Stimulated activated CD8-positive, alpha-beta memory T cell treated with anti-CD3 and anti-CD28 coated beads, Interleukin-12 subunit alpha, Interleukin-12 subunit beta, amount 100 ng/mL, for 1 hour (primary cell): ENCODE results near the gene ZBTB20.

Experiments used
- DNase-seq: peaks from one replicate; pipeline ENCODE4 v3.0.0-alpha.2; 2020; ENCODE audit warnings: low read depth

The ZBTB20 gene

DNA sequence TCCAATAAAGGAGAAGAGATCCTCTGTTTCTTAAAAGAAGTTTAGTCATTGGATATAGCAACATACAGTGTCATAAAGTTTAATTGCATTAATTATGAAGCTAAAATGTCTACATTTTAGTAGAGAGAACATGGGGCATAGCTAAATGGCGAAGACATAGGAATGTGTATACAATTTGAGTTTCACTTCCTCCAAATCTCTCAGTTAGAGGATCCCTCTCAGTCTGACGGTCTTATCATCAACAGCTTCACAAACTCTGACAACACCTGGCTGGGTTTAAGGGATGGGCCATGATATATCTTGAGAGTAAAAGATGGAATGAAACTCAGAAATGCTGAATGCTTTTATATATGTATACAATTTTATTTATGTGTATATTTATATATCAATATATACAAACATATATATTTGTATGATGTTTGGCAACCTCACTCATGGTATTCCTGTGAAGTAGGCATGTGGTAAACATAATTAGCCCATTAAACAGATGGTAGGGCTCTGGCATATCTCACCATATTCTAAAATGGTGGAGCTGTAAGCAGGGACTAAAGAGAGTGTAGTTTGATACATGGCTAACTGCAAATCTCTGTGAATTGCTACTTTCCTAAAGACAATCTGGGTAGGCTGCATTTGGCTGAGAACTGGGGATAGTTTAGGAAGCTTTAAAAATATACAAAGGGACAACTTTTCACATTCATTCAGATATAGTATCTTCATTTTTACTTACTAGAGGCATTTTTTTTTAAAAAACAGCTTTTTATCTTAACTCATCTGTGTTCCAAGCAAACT is 741.7 kb downstream of the ZBTB20 start:
- DNase-seq: no peak

GRCh38 chr3:114404590-114404989 is 742.5 kb downstream of the ZBTB20 start:
- no peak for DNase-seq

DNA sequence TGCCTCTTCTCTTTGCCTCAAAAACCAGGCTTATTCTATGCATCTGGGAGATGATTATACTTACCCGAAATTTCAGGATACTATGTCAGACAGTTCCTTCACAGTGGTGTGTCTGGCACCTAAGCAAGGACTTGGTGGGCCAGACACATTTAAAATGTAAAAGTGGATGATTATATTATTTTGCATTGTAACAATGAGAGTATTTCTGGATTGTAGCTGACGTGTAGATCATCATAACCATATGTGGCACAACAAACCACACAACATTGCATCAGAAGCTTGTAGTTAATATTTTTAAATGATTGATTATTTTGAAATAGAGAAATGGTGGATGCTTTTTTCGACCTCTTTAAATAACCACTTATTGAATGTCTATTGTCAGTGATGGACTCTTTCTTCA is 744.2 kb downstream of the ZBTB20 start:
- no peak for DNase-seq

DNA sequence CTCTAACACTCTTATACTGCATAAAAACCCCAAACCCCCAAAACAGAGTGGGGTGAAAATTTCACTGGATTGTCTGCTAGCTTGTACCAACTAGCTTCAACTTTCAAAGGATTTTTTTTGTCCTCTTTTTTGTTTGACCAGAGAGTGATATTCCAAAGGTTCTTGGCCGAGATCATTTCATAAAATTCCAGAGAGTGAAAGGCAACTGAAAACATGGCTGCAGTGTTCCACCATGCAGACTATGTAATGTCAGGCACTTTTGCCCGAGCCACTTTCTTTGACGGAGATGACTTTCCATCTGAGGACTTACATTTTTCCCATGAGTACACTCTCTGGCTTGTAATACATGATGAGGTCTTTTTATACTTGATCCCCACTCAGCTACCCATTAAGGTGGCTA is 745.7 kb downstream of the ZBTB20 start:
- no peak for DNase-seq

GRCh38 chr3:114400371-114400770 is 746.7 kb downstream of the ZBTB20 start:
- DNase-seq: no peak

DNA sequence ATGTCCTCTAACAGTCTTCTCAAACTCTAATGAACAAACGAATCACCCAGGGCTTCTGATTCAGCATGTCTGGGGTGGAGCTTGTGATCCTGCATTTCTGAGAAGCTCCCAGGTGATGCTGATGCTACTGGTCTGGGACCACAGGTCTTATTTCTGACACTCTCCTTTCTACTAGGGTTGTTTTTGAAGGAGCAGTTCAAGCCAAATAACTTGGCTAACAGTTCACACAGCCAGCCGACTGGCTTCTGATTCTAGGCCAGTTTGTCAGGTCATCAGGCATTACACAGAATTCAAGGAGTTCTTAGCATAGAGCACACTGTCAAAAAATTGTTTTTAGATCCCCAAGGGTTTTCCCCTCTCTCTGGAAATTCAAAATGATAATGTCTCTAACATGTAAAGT is 752.5 kb downstream of the ZBTB20 start:
- no peak for DNase-seq

DNA sequence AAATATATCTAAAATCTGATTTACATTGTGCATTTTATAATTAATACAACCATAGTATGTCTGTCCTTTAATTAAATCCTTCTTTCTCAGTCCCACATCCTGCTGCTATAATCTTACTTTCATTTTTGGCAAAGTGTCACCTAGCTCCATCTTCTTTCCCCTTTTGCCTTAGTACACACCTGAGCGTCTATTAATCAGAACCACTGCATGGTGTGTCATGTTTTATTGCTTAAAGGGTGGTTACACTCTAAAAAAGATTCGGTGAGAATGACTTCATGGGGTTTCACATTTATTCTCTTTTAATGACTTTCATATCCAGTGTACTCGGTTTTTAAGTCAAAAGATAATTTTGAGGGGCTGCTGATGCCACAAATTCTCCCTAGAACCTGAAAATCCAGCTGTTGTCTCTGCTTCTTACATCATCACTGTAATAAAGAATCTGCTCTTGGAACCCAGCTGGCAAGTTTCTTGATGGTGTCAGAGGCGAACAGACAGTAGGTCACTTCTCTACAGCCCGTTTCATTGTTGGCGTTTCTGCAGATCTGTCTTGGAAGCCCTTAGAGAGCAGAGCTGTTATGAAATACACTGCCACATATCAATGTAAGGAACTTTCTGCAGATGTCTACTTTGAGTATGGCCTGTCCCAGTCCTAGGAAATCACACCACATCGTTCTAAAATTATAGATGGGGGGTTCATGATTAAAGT is 753.6 kb downstream of the ZBTB20 start:
- DNase-seq: no peak

DNA sequence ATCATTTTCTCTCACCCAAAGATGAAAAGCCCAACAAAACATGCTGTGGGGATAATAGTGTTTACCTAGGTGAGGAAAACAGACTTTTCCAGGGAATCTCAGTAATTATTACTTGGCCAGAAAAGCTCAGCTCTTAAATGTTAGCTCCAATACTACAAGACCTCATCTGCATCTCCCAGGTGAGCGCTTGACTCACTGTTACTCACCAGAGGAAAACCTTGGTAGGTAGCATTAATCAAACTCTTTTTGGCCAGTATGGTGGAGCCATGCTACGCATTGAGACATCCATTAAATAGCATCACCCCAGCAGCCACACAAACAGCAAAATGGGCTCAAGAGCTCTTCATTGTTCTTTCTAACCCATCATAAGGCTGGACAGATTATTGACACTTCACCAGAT is 754.3 kb downstream of the ZBTB20 start:
- no peak for DNase-seq

DNA sequence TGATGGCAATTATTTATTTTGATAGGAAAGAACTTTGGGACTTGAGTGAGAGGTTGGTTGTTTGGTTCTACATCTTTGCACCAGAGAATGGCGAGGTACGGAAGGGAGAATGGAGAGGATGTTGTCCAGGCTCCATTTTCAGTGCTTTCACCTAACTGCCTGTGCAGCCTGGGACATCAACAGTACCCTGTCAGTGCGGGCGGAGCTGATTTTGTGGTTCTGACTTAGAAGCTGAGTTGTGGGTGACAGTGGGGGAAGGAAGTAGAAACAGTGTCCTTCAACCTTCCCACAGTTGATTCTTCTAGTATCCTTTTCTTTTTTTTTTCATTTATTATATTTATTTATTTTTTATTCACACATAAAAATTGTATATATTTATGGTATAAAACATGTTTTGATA is 757.9 kb downstream of the ZBTB20 start:
- DNase-seq: no peak

DNA sequence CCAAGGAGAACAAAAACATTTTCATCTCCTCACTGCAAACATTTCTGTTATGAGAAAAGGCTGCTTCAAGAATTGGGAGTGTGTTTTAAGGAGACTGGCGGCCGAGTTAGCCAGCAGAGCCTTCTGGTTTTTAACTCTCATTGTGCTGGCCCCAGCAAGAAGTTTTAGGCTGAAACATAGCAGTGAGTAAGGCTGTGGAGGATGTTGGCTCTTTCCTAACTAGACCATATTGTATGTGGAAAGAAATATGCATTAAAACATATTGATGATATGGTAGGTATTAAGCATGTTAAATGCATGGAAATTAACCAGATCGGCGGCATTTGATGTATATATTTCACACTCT is 762.6 kb downstream of the ZBTB20 start:
- DNase-seq: no peak

DNA sequence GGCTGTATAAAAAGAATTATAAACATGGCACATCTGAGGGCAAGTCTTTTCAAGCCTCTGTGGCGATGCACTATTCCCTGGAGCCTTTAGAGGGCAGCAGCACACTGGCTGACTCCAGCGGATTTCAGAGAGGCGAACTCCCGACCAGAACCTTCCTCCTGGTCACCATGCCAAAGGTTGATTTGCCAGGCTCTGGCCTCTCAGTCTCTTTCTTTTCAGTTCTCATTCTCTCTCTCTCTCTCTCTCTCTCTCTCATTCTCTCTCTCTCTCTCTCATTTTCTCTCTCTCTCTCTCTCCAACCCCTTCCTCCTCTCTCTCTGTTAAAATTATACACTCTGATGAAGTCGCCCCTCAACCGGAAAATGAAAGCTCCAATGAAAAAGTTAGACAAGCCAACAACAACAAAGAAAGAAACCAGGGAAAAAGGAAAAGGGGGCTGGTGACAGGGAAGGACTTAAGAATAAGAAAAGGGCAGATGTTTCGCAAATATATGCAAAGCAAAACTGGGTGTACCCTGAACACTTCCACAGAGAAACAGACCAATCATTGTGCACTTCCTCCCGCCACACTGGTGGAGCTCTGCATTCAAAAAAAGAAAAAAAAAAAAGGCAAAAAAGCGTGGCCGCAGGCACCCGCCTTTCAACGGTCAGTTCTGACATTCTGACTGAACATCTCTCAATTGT is 763.1 kb downstream of the ZBTB20 start:
- peak; percentile 35 for DNase-seq

GRCh38 chr3:114380233-114380651 is 766.8 kb downstream of the ZBTB20 start:
- DNase-seq: no peak

GRCh38 chr3:114379266-114379665 is 767.8 kb downstream of the ZBTB20 start:
- no peak for DNase-seq

- no peak for DNase-seq
Observed at GRCh38 chr3:114378760-114379159, 768.3 kb downstream of the ZBTB20 start.

DNA sequence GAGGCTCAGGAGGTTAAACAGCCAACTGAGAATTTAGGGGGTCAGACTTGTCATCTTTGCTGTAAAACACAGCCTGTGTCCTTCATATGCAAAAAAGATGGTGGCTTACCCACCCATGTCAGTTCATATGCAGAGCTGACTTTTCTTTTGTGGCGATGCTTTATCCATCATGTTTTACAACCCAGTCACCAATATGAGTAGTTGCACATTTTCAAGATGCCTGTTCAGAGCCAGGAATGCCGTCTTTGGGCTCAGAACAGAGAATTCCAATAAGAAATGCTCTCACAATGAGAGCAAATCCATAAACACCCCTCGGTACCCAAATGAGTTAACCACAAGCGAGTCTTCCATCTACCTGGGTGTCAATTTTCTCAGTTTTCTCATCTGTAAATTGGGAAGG is 769.7 kb downstream of the ZBTB20 start:
- no peak for DNase-seq

DNA sequence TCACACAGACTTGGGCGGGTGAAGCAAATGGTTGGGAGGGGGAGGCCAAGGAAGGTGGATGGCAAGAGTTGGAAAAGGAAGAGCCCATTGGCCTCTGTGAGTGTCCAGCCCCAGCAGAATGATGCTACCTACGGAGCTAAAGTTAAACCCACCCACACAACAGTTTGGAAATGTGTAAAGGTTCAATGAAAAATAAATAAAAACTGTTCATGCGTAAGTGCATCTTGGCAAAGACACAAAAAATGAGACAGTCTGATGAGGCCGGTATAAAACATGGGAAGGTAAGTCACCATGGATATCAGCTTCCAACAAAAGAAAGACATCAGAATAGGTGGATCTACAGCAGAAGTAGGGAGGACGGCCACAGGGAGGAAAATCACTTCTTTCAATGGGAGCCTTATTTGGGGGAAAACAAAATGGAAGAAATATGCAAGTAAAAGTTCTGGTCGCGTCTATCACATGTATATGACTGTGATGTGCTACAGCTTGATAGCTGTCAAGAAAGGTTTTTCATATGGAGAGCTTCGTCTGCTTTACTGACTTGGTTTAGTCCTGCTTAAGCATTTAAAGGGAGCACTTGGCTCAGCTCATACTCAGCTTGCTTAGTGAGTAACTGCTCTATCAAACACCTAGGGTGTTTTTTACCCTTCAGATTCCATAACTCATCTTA is 770.4 kb downstream of the ZBTB20 start:
- DNase-seq: no peak

GRCh38 chr3:114375608-114376421 is 771.3 kb downstream of the ZBTB20 start:
- DNase-seq: no peak

DNA sequence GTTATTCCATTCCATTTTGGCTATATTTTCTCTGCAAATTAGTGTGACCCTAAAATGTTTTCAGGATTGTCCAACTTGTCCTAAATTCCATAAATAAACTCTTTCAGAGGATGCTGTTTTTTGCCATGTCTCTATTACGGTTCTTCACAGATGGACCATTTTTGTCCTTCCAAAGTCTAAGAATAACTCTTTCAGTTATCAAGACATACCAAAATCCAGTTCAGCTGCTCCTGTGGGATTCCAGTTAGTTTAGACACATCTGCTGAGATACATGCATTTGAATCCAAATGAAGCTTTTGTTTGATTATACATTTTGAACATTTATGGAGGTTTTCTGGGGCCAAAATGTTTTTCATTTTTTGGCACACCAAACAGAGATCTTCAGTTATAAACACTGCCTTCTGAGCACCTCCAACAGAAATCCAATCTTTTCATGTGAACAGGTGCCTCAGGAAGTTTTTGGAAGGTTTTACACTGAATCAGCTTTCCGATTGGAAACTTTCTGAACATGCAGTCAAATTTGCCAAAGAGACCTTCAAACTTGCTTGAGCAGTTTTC is 772.6 kb downstream of the ZBTB20 start:
- no peak for DNase-seq

DNA sequence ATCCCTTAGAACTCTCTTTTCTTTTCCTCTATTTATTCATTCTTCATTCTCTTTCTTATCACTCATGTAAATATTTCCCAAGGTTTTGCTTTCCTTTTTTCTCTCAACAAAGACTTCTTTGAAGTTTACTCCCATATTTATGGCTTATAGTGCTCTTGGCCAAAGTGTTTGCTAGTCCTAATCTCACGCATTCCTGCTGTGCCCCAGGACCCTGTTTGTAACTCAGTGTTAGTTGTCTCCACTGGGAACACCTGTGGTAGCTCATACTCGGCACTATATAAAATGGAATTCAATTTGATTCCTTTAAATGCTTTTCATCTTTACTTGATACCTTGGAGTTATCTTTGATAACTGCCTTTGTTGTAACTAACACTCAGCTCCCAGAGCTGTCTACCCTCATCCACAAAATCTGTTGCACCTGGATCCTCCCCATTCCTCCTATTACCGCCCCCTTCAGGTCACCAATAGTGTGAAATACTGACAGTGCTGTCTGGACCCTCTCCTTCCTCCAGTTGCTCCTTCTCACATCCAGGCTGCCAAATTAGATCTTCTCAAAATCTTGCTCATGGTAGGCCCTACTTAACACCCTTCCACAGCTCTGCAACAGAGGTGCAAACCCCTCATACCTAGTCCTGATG is 776.4 kb downstream of the ZBTB20 start:
- DNase-seq: no peak

DNA sequence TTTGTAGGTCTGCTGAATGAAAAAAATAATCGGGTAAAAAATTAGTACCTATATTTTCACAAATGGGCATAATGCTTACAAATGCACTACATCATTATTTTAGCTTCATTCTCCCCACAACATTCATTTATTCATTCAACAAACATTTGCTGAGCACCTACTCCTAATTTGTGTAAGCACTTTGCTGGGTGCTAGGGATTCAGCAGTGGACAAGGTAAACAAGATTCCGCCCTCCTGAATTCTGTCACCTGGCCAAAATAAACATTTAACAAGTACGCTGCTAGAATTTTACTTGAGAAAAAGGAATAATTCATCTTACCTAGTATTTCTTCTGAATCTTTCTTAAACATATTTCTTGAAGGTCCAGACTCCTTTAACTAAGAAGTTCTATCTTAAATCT is 781.2 kb downstream of the ZBTB20 start:
- no peak for DNase-seq
